HG03442 (cell line): ENCODE results near the gene RNF41.
"Not testable (repeated sequence)": the region's sequence is repeated elsewhere in the genome, so short reads cannot be mapped to it uniquely, and the experiment has no call there.

Experiments used
- ATAC-seq: cut with Tn5 transposase; IDR thresholded peaks from one replicate; pipeline ENCODE4 v1.9.1; 2021; ENCODE audit warnings: mild to moderate bottlenecking, moderate library complexity; ENCODE audit not compliant: unreplicated experiment

RNF41 gene

DNA sequence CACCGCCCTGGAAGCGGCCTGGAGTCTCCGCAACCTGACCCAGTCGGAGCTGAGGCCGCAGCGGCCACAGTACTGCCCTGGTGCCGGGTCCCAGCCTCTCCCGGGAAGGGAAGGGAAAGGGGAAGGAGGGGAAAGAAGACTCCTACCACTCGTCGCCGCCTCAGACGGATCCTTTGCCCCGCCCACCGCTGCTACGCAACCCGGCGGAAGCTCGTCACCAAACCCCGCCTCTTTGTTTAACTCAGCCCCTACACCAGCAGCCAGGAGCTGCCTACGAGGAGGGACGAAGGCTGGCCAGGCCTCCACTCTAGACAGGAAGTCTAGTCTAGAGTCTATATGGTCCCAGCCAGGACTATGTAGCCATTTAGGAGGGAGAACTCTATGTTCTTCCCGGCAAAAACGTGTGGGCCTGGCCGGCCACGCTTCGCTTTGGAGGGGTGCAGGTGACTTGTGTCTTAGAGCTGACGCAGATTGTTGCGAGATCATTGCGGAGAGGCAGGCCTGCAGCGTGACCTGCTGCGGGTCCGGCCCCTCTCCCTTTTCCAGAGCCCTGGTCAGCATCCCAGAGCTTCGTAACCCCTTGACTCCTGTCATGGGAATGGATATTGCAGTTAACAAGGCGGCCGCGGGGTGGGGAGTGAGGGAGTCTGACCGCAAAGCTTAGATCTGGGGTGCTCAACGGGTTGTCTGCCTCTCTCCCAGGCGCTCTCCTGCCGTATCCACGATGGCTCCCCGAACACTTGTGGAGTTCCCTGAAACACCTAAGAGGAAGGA lies at the start of gene RNF41:
RNF41 (minus strand) TSS at position 166 of the 774 bp plus-strand sequence. CDS start 7,875 bp downstream, outside the sequence.
- ATAC-seq = peak; percentile 71

DNA sequence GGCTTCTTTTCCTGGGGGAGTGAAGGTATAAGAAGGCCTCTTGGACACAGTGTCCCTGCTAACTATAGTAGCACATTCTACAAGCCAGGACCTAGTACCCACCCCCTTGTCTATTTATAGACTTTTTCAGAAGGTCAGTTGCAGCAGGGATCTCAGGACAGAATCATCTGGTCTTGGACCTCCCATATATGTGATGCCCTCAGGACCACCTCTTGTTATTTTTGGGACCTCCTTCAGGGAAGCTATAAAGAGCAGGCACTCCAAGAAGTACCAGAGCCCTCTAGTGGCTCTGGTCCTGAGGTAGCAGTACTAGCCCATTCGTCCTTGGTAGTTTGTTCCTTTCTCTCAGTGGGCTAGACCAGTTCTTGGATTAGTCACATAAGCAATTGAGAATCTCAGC lies 49.3 kb upstream of the RNF41 start:
- no peak for ATAC-seq

DNA sequence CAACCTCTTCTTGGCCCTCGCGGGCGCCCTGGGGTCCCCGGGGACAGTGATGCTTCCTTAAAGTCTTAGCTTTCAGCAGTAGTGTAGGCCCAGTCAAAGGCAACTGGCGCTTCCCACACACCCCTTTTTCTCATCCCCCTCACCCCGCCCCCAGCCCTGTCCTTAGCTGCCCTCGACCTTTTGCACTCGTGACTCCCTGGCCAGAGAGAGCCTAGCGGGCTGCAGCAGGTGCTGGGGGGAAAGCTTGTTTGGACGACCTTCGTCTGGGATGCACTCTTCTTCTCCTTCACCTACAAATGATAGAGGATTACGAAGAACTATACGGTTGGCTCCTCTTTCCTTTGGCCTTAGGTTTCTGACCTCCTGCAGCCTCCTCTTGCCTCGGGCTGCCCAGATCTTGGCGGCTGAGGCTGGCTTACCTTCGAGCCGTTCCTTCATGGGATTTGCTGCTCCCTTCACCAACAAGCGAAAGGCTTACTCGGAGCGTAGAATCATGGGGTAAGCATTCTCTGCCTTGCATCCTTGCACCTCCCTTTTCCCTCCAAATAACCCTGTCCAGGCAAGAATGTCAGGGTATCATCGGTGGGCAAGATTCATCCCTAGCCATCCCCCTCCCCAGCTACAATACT lies 45.8 kb upstream of the RNF41 start:
- ATAC-seq = peak; percentile 8

DNA sequence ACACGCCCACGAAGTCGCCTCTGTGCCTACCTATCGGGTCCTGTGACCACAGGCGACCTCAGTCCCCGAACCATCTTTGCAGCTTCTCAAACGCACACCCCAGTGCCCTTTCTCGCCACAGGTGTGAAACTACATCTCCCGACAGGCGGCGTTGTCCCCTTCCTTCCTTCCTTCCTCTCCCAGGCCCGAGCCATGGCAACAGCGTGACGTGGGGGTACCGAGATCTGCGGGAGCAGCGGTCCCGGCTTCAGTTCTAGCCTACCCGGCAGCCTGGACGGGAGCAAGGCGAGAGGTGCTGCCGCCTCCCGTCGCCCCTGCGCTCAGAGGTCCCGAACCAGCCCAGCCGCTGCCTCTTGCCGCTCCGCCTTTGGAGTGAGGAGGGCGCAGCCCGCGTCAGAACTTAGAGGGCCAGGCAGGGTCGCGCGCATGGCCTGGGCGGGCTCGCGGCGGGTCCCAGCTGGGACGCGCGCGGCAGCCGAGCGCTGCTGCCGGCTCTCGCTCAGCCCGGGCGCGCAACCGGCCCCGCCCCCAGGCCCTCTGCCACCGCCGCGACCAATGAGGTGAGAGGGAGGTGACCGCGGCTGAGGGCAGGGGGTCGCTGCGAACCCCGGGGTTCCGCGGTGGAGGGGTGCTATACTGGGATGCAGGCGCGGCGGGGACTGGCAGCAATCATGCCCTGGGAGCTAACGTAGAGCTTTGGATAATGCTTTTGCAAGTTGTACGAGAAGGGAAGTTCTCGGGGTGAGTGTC lies 45.1 kb upstream of the RNF41 start, which contains the start of gene COQ10A:
COQ10A (plus strand) TSS at position 250 of the 750 bp plus-strand sequence; CDS start at position 427, 177 bp downstream.
- peak; percentile 81 for ATAC-seq

DNA sequence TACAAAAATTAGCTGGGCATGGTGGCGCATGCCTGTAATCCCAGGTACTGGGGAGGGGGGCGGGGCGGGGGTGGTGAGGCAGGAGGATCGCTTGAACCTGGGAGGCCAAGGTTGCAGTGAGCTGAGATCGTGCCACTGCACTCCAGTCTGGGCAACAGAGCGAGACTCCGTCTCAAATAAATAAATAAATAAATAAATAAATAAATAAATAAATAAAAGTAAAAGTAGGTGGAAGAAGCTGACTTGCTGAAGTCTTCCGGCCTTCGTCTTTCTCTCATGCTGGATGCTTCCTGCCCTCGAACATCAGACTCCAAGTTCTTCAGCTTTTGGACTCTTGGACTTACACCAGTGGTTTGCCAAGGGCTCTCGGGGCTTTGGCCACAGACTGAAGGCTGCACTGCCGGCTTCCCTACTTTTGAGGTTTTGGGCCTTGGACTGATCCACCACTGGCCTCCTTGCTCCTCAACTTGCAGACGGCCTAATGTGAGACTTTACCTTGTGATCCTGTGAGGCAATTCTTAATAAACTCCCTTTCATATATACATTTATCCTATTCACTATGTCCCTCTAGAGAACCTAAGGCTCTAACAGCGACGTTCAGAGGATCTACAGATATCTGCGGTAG lies 44.5 kb upstream of the RNF41 start:
- ATAC-seq = not testable (repeated sequence)

DNA sequence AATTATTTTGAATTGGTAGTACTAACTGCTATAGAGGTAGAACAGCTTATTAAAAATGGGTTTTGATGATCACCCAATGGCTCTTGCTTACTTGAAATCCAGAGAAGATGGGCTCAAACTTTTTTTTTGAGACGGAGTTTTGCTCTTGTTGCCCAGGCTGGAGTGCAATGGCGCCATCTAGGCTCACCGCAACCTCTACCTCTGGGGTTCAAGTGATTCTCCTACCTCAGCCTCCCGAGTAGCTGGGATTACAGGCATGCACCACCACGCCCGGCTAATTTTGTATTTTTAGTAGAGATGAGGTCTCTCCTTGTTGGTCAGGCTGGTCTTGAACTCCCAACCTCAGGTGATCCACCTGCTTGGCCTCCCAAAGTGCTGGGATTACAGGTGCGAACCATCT lies 41.2 kb upstream of the RNF41 start:
- ATAC-seq = not testable (repeated sequence)

DNA sequence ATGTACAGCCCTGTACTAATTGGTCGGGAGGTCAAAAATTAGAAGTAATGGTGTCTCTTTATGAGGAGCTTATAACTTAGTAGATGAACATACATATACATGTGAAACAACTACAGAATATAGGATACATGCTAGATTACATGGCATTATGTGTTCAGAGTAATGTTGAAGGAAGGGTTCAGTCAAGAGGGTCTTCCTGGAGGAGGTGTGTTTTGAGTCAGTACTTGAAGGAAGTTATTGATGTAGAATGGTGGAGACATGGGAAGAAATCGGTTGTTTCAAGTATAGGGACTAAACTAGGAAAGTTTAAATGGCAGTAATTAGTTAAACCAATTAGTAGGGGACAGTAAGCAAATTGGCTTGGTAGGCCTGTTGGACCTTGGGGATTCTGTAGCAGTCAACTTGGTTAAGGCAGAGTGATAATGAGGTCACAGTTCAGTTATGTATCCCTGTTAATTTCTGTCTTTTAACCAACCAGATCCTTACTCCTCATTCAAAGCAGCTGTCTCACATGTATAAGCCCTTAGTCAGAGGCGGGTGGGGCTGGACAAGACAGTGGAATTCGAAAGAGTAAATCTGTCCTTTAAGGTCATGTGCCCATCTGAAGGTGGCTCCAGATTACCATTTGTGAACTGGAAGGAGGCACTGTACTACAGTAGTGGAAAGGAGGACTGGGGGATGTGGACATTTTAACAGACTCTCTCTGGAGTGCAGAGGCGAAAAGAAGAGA lies 39.9 kb upstream of the RNF41 start:
- ATAC-seq = no peak

DNA sequence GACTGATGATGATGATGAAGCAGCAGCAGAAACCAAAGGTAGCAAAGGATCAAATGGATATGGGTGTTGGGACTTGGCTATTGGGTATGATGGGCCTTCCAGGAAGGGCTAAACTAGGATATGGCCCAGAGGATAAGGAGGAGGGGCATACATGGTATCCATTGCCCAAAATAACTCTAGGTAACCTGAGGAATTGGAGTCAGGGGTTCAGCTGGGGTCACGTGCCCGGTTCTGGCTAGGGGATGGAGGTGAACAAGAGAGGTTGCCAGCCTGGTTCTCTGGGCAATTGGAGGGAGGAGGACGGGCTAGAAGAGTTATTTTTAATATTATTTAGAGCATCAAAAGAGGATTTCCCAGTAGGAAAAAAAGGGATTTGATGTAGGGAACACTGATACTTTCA lies 39.2 kb upstream of the RNF41 start:
- ATAC-seq = no peak

DNA sequence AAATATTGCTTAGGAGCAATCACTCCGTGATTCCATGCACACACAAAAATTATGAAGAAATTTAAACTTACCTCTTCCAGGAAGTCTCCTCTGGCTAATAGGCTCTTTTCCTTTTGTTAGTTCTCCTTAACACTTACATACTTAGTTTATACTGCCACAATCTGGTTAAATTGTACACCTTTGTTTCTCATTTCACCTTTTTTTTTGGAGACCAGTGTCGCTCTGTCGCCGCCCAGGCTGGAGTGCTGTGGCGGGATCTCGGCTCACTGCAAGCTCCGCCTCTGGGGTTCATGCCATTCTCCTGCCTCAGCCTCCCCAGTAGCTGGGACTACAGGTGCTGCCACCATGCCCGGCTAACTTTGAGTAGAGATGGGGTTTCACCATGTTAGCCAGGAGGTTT lies 38.7 kb upstream of the RNF41 start:
- no peak for ATAC-seq

DNA sequence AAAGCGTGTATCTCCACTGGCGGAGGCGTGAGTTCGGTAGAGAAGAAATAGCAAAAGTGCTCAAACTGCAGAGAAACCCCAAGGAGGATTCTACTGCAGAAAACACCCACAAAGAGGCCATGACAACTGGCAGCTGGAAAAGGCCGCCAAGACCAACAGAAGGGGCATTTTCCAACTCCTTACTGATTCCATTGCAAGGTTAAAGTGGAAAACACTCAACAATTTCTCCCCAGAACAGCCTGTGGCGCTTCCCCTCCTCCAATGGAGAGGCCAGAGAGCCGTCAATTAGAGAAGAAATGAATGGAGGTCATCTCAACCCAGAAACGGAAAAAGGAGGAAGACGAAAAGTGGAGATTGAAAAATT lies 37.1 kb upstream of the RNF41 start:
- no peak for ATAC-seq

DNA sequence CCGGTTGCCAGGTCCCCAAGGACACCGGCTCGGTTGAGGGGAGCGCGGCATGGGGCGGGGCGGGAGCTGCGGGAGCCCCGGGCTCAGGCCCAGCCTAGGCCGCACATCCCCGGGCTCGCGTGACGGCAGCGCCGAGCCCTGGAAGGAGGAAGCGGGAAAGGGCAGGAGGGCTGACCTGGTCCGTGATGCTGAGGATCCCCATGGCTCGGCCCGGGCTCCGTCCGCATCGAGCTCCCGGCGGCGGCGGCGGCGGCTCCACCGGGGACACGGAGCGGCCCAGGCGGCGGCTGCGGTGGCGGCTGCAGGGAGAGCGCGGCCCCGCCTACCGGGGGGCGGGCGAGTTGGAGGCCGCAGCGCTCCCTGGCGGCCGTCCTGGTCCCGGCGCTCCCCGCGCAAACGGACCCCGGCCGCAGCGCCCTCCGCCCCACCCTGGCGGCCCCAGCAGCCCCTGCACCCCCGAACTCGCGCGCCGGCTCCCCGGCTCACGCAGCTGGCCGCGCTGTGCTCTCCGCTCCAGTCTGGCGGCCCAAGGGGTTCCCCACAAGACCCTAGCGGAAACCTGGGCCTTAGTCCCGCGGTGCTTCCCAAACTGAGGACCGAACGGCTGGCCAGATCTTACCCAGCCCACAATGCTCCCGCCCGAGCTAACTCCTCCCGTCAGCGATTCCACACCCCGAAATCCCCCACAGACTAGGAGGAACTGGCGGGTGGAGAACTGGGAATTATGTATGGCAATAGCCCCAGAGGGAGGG lies 36.5 kb upstream of the RNF41 start, which contains the start of gene ANKRD52:
ANKRD52 (minus strand) TSS at position 317 of the 752 bp plus-strand sequence; CDS start at position 202, 115 bp downstream.
- ATAC-seq = peak; percentile 85

DNA sequence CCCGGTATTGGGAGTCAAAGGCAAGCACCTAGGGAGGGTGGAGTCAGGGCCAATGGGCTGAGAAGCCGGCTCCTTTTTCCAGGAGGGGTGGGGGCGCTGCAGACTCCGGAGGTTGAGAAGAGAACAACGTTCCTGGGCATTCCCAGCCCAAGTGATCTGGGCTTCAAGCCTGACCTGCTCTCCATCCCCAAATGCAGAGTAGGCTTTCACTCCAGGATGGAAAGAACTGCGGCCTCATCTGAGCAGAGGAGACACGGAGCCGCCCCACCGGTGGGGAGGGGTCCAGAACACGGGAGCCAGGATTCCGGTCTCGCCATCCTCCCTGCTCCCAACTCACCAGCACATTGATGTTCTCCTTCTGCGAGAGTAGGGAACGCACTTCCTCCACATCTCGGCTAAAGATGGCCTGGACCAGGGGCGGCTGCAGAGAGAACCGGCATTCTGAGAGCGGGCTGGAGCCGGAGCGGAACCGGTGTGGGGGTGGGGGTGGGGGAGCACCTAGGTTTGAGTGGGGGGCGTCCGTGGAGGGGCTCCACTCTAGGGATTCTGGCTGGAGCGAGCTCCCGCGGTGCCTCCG lies 35.9 kb upstream of the RNF41 start:
- peak; percentile 10 for ATAC-seq

DNA sequence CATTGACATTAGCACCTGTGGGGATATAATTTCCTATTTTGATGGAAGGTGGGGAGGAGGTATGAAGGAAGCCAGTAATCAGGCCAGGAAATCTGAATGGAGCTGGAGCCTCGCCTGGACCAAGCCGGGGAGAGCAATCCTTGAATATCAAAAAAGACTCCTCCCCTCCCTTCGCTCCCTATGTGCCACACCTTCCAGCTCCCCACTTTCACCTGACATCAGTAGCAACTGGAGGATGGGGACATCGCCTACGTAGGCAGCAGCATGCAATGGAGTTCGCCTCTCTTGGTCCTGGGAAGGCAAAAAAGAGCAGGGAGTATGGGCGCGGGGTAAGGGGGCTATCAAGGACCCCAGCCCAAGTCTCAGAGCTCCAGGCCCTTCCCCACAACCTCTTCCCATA lies 35.3 kb upstream of the RNF41 start:
- ATAC-seq = no peak

DNA sequence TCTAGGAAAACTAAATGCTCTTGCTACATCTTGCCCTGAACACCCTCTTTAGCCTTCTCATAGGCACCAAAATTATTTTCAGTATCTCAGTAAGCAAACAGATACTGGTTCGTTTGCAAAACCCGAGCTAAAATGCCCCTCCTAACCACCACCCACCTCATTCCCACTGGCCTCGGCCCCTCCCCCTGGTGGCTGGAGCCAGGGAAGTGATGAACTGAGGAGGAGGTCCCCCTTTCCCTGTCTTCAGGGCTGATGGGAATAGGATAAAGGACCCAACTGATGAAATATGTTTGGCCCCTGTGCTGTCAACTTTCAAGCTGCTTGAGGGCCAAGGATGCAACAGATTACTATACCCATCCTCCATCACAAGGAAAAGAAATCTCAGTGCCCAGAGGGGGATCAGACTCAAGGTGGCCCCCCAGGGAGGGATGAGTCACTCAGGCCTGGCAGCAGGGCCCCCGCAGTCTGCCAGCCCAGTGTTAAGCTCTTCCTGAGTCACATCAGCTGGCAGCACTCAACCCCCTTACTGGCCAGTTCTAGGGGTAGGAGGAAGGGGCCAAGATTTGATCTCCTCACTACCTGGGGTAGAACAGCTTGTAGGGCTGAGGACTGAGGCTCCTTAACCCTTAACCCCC lies 34.7 kb upstream of the RNF41 start:
- ATAC-seq = no peak

DNA sequence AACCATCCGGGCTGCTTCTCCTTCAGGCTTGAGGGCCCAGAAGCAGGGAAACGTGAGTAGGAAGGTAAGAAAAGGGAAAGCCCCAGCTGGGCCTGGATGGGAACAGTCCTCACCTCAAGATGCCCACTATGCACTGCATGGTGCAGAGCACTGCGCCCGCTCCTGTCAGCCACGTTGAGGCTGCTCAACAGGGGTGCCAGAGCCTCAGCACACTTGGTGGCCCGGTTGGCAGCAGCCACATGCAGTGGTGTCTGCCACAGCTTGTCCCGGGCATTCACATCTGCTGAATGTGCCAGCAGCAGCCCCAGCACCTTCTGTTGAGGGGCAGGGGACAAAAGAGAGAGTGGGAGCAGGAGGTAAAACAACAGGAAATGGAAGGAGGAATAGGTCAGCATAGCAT lies 33.9 kb upstream of the RNF41 start:
- ATAC-seq = no peak

DNA sequence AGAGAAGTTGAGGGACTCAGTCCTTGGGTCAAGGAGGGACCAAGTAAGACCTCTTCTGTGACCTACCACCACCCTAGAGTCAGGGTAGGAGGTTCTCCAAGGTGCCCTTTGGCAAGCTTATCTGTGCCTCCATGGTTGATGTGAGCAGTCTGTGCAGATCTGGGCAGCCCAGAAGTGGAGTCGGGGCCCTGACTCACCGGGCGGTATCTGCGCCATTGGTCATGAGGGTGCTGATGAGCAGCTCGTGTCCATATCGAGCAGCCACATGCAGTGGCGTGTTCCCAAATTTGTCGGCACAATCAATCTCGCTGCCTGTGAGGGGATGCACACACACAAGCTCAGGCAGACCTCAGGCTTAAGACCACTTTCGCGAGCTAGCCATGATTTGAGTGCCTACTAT lies 31.4 kb upstream of the RNF41 start:
- no peak for ATAC-seq

DNA sequence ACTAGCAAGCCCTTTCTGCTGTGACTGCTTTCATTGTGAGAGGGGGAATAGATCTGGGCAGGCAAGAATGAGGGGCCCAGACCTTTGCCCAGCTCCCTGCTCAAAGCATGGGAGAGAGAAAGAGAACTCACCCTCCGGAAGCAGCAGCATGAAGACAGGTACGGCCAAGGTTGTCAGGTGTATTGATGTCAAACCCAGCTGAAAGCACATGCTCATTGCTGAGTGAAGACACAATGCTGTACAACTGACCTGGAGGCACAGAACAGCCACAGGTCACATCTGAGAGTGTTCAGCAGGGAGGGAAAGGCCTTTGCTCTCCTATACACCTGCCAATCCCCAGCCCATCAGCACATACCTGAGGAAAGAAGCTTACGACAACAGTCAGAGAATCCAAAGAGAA lies 30.9 kb upstream of the RNF41 start:
- ATAC-seq = no peak

DNA sequence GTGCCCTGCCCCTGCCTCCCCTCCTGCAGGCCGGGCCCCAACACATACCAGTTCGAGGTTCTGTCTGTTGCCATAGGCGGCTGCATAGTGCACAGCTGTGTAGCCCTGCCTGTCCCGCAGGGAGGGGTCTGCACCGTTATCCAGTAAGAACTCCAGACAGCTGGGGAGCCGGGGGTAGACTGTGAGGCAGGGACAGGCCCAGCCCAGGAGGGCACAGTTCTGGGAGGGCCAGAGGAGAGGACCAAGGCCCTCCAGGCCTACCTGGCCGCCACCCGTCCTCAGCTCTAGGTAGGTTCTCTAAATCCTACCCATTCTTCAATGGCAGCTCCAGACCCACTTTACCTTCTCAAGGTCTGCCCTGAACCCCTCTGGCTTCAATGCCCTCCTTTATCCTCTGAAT lies 27.0 kb upstream of the RNF41 start:
- ATAC-seq = no peak

DNA sequence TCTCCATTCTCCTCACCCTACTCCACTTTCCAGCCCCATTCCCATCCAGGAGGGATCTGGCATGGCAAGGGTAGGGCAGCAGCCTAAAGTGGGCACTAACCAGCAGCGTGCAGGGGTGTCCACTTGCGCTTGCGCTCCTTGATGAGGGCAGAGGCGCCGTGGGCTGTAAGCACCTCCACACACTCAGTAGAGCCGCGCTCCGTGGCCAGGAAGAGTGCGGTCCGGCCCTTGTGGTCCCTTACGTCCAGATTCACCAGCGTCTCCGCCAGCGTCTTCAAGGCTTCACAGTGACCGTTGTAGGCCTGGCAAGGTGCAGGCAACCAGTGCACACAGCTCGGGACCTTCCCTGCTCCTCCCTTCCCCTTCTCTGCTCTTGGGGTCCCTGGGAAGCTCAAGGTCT lies 26.2 kb upstream of the RNF41 start:
- no peak for ATAC-seq
